Activated T-cell treated with anti-CD3 and anti-CD28 coated beads for 48 hours (primary cell): ENCODE measurements around the gene PARK7.

Source experiments
- DNase-seq: peaks from one replicate; pipeline ENCODE4 v3.0.0-alpha.2; 2020; ENCODE audit warnings: low read depth

The PARK7 gene

DNA sequence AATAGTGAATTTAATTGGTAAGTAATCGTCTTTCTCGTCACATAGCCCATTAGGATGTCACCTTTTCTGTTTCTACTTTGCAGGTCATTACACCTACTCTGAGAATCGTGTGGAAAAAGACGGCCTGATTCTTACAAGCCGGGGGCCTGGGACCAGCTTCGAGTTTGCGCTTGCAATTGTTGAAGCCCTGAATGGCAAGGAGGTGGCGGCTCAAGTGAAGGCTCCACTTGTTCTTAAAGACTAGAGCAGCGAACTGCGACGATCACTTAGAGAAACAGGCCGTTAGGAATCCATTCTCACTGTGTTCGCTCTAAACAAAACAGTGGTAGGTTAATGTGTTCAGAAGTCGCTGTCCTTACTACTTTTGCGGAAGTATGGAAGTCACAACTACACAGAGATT is 23.3 kb downstream of the PARK7 start:
- DNase-seq: no peak

DNA sequence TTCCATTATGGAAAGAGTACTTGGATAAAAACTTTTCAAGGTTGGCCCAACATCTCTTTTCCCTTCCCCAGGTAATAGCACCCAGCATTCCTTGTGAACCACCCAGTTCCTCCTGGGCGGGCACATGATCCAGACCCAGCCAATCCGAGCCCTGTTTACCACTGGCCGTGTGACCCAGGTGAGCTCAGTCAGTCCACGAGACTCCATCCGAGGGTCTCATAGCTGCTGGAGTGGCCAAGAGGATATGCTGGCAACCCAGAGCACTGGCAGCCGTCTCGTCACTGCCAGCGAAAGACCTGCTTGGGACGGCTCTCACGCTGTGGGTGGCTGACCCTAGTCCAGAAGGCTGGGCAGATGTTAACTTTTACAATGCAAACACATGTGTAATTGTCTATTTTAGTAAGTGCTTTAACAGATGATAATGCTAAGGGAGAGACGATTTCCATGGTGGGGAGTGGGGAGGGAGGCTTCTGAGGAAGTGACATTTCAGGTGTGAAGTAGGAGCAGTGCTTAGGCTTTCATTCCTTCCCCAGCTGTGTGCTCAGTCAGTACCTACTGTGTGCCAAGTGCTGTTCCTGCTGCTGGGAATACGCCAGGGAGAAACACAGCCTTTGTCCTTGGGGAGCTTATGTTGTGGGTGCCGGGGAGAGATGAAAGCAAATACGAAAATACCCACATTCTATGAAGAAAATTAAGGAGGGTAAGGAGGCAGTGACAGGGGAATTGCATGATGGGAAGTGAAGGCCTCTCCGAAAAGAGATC is 24.5 kb downstream of the PARK7 start:
- no peak for DNase-seq

DNA sequence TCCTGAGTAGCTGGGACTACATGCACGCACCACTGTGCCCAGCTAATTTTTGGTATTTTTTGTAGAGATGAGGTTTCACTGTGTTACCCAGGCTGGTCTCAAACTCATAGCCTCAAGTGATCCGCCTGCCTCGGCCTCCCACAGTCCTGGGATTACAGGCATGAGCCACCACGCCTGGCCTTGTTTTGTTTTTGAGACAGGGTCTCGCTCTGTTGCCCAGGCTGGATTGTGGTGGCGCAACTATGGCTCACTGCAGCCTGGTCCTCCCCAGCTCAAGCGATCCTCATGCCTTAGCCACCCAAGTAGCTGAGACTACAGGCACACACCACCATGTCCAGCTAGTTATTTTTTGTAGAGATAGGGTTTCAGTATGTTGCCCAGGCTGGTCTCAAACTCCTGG is 26.0 kb downstream of the PARK7 start:
- no peak for DNase-seq

DNA sequence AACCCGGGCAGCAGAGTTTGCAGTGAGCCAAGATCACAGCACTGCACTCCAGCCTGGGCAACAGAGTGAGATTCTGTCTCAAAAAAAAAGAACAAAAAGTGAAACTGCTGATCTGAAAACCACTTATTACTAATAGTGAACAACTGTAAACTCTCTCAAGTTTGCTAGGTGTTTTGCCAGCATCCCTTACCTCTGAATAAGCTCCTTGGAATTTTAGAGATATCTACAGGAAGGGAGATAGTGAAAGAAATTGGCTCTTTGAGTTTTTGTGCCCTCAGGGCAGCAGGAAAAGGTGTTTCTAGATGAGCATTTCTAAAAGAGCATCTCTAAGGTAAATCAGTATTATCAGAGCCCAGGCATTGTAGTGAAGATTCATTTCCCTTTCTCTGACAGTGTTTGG is 27.1 kb downstream of the PARK7 start:
- no peak for DNase-seq

DNA sequence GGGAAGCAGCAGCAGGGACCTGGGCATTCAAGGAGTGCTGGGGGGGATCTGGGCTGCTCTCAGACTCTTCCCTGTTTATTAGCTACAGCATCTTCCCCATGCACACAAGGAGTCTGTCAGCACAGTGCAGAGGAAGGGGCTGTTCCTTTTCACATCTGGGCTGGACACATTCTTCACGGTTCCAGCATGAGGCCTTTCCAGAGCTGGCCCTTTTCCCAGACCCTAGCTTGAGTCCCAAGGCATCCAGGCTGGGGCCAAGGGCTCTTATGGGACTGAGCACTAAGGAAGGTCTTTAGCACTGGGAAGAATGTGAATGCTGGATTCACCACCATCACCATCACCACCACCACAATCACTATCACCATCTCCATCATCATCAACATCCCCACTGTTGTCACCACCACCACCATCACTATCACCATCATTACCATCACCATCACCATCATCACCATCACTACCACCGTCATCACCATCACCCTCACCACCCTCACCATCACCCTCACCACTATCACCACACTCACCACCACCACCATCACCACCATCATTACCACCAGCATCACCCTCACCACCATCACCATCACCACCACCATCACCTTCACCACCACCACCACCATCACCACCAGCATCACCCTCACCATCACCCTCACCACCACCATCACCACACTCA is 28.4 kb downstream of the PARK7 start:
- DNase-seq: no peak

DNA sequence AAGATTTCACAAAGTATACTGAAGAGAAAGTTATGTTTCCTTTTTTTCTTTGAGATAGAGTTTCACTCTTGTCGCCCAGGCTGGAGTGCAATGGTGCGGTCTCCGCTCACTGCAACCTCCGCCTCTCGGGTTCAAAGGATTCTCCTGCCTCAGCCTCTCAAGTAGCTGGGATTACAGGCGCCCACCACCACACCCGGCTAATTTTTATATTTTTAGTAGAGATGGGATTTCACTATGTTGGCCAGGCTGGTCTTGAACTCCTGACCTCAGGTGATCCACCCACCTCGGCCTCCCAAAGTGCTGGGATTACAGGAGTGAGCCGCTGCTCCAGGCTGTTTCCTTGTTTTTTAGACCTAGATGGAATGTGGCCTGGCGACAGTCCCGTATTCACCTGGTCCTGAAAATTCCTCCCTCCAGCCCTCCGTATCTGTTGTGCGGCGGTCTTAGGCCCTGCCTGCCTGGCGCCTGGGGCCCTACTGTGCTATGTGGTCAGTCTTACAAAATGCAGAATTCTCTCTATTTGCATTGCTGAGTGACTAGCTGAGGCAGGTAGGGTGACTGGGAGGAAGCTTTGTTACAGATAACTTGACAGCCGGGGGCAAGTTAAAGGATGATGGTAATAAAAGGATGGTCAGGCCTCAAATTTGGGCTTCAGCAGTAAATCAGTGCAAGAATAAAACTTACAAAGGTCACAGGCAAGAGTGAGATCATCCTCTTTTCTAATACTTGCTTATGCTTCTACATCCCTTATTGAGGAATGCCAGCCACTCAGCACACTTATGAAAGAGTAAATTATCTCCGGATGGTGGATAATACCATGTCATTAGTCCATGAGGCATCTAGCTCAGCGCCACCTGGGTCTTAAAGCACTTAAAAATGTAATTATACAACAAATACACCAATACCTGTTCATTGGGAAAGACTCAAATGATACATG is 30.3 kb downstream of the PARK7 start:
- no peak for DNase-seq

DNA sequence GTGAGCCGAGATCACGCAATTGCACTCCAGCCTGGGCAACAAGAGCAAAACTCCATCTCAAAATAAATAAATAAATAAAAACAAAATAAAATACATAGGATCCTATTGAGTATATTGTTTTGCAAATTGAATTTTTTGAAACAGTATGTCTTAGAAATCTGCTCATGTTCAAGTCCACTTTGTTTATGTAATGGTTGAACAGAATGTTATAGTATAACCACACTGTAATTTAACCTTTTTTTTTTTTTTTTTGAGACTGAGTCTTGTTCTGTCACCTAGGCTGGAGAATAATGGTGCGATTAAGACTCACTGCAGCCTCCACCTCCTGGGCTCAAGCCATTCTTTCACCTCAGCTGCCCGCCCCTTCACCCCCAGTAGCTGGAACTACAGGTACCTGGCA is 31.4 kb downstream of the PARK7 start:
- no peak for DNase-seq

DNA sequence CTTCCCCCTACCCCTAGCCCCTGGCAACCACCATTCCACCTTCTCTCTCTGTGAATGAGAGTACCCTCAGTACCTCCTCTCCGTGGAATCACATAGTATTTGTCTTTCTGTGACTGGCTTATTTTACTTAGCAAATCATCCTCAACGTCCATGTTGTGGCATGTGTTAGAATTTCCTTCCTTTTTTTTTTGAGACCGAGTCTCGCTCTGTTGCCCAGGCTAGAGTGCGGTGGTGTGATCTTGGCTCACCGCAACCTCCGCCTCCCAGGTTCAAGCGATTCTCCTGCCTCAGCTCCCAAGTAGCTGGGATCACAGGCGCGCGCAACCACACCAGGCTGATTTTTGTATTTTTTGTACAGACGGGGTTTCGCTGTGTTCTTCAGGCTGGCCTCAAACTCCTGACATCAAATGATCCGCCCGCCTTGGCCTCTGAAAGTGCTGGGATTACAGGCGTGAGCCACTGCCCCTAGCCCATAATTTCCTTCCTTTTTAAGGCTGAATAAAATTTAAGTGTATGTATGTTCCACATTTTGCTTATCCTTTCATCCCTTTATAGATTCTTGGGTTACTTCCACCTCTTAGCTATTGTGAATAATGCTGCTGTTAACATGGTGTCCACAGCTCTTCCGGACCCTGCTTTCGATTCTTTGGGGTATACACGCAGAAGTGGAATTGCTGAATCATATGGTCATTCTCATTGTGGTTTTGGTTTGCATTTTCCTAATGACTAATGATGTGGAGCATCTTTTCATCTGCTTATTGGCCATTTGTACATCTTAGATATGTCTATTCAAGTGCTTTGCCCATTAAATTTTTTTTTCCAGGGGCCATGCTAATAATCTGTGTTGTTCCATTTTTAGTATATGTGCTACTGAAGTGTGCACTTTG is 32.3 kb downstream of the PARK7 start:
- no peak for DNase-seq

DNA sequence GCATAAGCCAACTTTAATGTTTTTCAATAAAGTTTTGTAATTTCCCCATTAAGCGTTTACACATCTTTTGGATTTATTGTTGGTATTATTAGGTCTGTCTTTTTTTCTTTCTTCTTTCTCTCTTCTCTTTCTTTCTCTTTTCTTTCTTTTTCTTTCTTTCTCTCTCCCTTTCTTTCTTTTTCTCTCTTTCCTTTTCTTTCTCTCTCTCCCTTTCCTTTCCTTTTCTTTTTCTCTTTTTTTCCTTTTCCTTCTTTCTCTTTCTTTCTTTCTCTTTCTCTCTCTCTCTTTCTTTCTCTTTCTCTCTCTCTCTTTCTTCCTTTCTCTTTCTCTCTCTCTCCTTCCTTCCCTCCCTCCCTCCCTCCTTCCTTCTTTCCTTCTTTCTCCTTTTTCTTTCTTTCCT is 33.3 kb downstream of the PARK7 start:
- no peak for DNase-seq

DNA sequence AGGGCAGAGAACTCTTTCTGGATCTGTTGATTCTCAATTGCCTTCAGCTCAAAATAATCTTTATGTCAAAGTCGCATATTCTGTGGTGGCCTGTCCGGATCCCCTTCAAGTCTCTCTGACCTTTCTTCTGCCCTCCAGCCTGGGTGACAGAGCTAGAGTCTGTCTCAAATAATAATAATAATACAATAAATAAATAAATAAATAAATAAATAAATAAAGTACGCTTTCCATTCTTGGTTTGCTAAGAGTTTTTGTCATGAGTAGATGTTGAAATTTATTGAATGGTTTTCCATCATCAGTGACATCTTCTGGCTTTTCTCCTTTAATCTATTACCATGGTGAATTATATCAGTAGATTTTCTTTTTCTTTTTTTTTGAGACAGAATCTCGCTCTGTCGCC is 33.9 kb downstream of the PARK7 start:
- DNase-seq: no peak

DNA sequence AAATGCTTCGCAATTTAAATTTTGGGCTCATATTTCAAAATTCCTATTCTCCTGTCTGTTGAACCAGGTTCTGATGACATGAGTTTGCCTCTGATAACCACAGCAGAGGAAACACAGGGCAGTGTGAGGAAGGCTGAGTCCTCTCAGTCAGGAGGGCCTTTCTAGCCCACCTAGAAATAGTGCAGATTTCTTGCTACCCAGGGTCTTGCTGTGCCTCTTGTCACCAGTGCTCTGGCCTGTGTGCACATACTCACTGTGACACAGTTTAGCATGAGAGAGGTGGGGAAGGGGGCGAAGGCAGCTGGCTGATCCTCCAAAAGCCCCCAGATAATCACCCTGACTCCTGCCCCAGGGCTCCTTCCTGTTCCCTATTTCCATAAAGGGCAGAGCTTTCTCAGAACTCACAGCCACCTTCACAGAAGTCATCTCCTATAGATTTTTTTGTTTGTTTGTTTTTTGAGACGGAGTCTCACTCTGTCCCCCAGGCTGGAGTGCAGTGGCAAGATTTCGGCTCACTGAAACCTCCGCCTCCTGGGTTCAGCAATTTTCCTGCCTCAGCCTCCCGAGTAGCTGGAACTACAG is 40.9 kb downstream of the PARK7 start:
- no peak for DNase-seq

DNA sequence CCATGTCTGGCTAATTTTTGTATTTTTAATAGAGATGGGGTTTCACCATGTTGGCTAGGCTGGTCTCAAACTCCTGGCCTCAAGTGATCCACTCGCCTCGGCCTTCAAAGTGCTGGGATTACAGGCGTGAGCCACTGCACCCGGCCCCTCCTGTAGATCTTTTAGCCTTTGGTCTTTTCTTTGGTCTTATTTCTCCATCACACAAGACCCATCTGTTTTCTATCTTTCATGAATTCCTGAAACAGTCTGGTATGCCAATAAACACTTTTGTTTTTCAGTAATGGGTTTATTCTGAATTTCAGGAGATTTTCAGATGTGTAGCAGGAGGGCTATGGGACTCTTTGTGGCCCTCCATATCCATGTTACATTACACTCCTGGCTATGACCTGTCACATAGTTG is 41.4 kb downstream of the PARK7 start:
- no peak for DNase-seq

DNA sequence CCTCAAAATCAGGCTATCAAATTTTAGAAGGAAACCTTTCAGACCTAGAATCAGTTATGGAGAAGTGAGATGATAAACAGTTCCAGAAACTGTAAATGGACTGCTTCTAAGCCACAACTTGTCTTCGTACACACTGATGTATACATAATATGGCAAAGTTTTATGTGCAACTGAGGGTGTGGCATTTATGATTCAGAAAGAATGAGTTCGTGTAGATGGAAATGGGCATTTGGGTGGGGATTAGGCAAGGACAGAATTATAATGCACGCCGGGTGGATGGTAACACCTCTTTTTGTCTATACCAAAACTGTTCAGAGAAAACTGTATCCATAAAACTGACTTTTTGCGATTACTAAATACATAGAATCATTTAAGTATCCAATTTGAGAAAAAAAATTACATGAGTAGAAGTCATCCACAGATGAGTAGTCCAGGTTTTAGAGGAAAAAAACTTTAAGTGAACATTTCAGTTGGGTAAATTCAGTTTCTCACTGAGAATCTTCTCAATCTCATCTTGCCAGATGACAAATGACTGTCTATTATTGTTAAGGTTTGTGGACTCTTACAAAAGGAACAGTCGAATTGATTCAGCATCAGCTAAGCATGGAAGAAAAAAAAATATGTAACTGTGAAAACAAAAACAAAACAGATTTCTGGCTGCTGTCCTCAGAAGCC is 42.1 kb downstream of the PARK7 start:
- DNase-seq: no peak

DNA sequence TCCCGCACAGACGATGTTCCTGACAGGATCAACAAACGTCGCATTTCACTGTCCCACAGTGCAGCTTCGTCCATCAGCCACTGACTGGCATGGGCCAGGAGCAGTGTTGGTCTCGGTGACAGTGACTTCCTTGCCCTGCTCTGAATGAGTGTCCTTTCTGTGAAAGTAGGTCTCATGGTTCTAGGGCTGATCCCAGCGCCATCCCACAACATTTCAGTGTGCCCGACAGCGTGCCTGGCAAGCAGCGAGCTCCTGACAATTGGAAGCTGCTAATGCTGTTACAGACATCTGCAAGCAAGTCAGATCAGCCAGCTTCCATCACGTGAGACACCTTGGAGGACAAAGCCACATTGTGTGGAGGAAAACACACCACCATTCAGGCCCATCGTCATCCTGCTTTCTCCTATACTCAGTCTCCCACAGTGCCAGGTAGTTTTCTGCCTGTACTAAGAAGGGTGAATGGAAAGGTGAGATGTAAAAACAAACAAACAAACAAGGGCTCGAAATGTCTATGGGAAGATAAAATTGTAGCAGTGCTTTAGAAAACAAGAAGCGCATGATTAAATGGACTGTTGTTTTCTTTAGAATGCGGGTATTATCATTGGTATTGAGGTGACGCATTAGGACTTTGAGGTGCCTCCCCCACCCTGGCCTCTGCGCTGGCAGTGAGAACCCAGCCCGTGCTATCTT is 42.7 kb downstream of the PARK7 start:
- DNase-seq: no peak

DNA sequence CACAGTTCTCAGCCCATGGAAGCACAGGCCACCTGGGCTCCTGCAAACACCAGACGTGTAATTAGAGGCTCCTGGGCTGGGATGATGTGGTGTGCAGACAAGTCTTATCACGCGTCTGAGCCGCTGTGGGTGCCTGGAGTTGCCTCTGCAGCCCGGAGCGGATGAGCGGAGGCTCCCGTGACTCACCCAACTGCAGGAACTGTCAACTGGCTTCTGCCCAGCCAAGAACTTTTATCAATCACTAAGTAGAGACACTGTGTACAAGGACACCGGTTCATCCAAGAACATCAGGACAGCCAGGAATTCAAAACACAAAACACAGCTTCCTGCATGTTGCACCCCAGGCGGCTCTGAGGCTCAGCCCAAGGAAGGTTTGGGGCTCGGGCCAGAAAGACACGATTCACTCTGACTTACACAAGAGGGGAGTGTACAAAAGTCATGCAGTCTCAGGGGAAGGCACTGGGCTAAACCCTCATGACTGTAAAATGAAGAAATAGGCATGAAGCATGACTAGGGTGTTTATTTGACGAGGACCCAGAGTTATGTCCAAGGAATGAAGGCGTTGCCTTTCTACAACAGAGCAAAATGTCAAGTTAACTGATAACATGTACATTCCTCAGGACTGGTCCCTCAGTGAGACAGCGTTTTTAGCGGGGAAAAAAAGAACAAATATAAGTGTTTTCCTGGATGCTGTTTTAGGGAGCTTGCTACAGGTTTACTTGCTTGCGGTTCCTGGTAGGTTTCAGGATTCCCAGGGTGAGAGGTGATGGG is 43.5 kb downstream of the PARK7 start:
- no peak for DNase-seq

DNA sequence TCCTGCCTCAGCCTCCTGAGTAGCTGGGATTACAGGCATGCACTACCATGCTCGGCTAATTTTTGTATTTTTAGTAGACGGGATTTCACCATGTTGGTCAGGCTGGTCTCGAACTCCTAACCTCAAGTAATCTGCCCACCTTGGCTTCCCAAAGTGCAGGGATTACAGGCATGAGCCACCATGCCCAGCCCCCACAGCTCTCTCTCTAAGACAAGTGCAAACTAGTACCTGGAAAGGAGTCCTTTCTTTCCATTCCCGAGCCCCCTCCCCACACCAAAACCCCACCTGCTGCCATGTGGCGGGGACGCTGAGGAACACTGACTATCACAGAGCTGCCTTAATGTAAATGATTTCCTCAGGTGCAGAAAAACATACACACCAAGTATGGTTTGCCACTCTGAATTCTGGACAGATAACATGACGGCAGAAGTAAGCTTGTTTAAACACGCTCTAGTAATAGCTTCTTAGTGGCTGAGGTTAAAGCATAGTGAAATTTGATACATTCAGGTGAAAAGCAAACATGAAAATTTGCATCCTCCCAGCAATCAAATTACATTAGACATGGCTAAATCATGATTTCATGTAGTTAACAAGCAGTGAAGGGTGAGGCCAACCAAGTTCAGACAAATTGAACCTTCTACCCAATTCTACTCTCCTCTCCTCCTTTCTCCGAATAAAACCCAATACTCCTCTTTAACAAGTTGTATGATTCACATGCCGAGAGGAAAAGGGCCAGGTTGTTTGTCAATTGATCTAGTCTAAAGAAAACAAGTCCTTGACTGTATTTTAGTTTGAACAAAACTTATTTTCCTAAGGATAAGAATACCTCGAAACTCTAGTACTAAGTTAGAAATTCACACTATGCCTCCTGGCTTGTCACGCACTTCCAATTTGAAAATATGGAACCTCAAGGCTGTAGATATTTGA is 44.8 kb downstream of the PARK7 start:
- no peak for DNase-seq

DNA sequence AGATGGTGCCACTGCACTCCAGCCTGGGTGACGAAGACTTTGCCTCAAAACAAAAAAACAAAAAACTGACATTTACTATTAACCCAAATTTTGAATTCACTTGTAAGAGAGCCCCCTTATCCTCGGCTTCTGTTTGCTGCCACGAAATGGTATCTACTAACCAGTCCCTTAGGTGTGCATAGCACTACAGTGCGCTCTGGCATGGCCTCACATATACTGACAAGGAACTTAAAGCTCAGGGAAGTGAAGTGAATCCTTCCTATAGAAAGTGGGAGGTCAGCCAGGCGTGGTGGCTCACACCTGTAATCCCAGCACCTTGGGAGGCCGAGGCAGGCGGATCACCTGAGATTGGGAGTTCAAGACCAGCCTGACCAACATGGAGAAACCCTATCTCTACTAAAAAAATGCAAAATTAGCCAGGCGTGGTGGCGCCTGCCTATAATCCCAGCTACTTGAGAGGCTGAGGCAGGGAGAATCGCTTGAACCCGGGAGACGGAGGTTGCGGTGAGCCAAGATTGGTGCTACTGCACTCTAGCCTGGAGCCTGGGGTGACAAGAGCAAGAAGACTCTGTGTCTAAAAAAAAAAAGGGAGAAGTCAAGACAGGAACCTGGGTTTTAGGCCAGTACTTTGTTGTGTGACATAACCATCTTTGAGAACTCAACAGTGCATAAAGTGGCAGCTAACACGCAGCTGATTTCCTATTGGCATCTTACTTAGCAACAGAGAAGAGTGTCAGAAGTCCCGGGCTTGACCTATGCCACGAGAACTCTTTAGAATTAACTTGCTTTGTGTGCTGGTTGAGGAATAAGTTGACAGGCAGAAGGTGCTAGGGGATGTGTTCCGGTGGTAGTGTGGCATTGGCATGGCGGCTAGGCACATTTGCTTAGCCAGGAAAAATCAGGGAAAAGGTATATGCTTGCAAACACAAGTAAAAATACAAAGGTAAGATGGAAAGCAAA is 47.8 kb downstream of the PARK7 start:
- DNase-seq: no peak
